ENCODE results near the gene ZNF595.
"Not testable (repeated sequence)": the region's sequence is repeated elsewhere in the genome, so short reads cannot be mapped to it uniquely, and the experiment has no call there.

The ZNF595 gene

DNA sequence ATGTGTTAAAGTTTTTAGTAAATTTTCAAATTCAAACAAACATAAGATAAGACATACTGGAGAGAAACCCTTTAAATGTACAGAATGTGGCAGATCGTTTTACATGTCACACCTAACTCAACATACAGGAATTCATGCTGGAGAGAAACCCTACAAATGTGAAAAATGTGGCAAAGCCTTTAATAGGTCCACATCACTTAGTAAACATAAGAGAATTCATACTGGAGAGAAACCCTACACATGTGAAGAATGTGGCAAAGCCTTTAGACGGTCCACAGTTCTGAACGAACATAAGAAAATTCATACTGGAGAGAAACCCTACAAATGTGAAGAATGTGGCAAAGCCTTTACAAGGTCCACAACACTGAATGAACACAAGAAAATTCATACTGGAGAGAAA lies 32.8 kb downstream of the ZNF595 start:
- no peak for DNase-seq (ENCODE audit: low read depth, low spot score)
- Histone ChIP-seq H3K27me3 (ENCODE audit: insufficient read depth, insufficient read length) (no peaks in the 10 kb centered on the region), H3K9ac (ENCODE audit: insufficient read length, low read depth) (no peak overlapping the region), H3K36me3 (ENCODE audit: insufficient read depth, insufficient read length, low read length) (peaks cover 38% of the 10 kb centered on the region), H3K4me1 (ENCODE audit: insufficient read depth, insufficient read length) (no peaks in the 10 kb centered on the region), H3K4me3 (ENCODE audit: insufficient read length, low read depth) (no peak overlapping the region), H3K9me3 (ENCODE audit: insufficient read depth, low read length) (peaks cover 100% of the 10 kb centered on the region)
- TF ChIP-seq ZNF274 (IDR thresholded peaks at IDR 0.05; ENCODE audit: low read depth, low read length) (0 out of 2 replicates have a peak, but pooled peaks have one; percentile 63), SUZ12 (IDR thresholded peaks at IDR 0.05; ENCODE audit: extremely low read depth, insufficient read depth, insufficient read length) (no peak)

DNA sequence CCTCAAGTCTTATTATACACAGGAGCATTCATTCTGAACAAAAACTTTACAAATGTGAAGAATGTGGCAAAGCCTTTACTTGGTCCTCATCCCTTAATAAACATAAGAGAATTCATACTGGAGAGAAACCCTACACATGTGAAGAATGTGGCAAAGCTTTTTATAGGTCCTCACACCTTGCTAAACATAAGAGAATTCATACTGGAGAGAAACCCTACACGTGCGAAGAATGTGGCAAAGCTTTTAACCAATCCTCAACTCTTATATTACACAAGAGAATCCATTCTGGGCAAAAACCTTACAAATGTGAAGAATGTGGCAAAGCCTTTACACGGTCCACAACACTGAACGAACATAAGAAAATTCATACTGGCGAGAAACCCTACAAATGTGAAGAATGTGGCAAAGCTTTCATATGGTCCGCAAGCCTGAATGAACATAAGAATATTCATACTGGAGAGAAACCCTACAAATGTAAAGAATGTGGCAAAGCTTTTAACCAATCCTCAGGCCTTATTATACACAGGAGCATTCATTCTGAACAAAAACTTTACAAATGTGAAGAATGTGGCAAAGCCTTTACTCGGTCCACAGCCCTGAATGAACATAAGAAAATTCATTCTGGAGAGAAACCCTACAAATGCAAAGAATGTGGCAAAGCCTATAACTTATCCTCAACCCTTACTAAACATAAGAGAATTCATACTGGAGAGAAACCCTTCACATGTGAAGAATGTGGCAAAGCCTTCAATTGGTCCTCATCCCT lies 33.6 kb downstream of the ZNF595 start:
- Histone ChIP-seq H3K36me3 (ENCODE audit: insufficient read depth, insufficient read length, low read length) (peaks cover 35% of the 10 kb centered on the region), H3K9me3 (ENCODE audit: insufficient read depth, low read length) (peaks cover 100% of the 10 kb centered on the region)
- not testable (repeated sequence) for H3K9ac ChIP-seq (ENCODE audit: insufficient read length, low read depth); H3K4me3 ChIP-seq (ENCODE audit: insufficient read length, low read depth); H3K27me3 ChIP-seq (ENCODE audit: insufficient read depth, insufficient read length); H3K4me1 ChIP-seq (ENCODE audit: insufficient read depth, insufficient read length); DNase-seq (ENCODE audit: low read depth, low spot score)
- TF ChIP-seq ZNF274 (IDR thresholded peaks at IDR 0.05; ENCODE audit: low read depth, low read length) = peak; percentile 87

DNA sequence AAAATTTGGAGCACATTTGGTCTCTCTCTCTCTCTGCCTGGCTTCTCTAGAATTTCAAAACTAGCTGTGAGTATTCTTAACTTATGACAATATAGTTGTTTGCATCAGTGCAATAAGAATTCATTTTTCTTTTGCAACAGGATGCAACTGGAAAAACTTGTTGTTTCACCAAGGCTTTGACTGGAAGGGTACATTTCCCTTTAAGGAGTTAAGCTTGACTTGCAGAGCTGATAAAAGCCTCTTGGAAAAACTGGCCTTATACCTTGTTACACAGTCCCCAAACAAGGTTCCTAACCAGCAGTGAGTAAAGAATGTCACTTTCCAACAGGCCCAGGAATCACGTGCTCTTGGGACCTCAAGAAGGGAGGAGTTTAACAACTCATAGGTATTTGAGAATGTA lies 45.3 kb downstream of the ZNF595 start:
- no peak overlapping the region for H3K9ac ChIP-seq (ENCODE audit: insufficient read length, low read depth)
- peaks cover 73% of the 10 kb centered on the region for H3K9me3 ChIP-seq (ENCODE audit: insufficient read depth, low read length)
- no peaks in the 10 kb centered on the region for H3K4me1 ChIP-seq (ENCODE audit: insufficient read depth, insufficient read length)
- no peak for DNase-seq (ENCODE audit: low read depth, low spot score)
- H3K4me3 ChIP-seq (ENCODE audit: insufficient read length, low read depth) = no peak overlapping the region
- no peak for TF ChIP-seq SUZ12 (IDR thresholded peaks at IDR 0.05; ENCODE audit: extremely low read depth, insufficient read depth, insufficient read length)
- TF ChIP-seq ZNF274 (IDR thresholded peaks at IDR 0.05; ENCODE audit: low read depth, low read length) = no peak
- no peak for TF ChIP-seq YY1 (IDR thresholded peaks at IDR 0.05; ENCODE audit: insufficient read depth, insufficient read length)
- peaks cover 17% of the 10 kb centered on the region for H3K27me3 ChIP-seq (ENCODE audit: insufficient read depth, insufficient read length)
- no peaks in the 10 kb centered on the region for H3K36me3 ChIP-seq (ENCODE audit: insufficient read depth, insufficient read length, low read length)

DNA sequence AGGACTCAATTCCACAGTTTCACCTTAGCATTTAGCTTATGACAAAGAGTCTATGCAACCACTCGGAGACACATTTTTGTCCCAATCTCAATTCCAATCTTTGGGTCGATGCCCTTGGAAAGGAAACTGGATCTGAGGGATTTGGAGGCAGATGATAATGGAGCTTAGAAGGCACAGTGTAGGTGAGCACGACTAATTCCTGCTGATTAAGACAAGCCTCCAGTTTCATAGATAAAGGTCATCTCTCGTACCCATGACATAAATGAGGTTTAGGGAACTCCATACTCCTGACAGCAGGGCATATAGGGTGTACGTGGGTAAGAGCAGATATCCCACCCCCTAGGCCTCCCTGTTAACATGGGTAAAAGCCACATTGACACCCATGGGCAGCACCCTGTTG lies 46.7 kb downstream of the ZNF595 start:
- Histone ChIP-seq H3K9me3 (ENCODE audit: insufficient read depth, low read length) (peaks cover 59% of the 10 kb centered on the region), H3K27me3 (ENCODE audit: insufficient read depth, insufficient read length) (peaks cover 30% of the 10 kb centered on the region), H3K36me3 (ENCODE audit: insufficient read depth, insufficient read length, low read length) (no peaks in the 10 kb centered on the region), H3K9ac (ENCODE audit: insufficient read length, low read depth) (no peak overlapping the region), H3K4me1 (ENCODE audit: insufficient read depth, insufficient read length) (no peaks in the 10 kb centered on the region), H3K4me3 (ENCODE audit: insufficient read length, low read depth) (no peak overlapping the region)
- TF ChIP-seq ZNF274 (IDR thresholded peaks at IDR 0.05; ENCODE audit: low read depth, low read length) = no peak
- TF ChIP-seq SUZ12 (IDR thresholded peaks at IDR 0.05; ENCODE audit: extremely low read depth, insufficient read depth, insufficient read length) = no peak
- no peak for TF ChIP-seq YY1 (IDR thresholded peaks at IDR 0.05; ENCODE audit: insufficient read depth, insufficient read length)
- no peak for DNase-seq (ENCODE audit: low read depth, low spot score)

DNA sequence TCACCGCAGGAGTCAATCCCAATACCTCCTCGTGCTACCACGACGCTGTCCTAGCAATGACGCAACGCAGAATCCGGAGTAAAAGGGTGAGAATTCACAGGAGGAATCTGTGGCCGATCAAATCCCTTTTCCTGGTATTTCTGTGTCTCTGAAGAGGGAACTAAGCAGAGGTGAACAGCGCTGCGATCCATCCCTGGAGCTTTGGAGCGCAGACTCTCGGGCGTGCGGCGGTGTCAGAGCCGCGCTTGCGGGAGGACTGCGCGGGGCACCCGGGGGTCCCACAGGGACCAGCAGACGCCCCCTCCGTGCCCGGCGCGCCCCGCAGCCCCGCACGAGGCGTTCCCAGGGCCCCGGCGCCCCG lies 53.9 kb downstream of the ZNF595 start:
- H3K36me3 ChIP-seq (ENCODE audit: insufficient read depth, insufficient read length, low read length) = no peaks in the 10 kb centered on the region
- H3K9me3 ChIP-seq (ENCODE audit: insufficient read depth, low read length) = peaks cover 20% of the 10 kb centered on the region
- peaks cover 93% of the 10 kb centered on the region for H3K27me3 ChIP-seq (ENCODE audit: insufficient read depth, insufficient read length)
- peak overlapping the region; percentile 33 for H3K4me3 ChIP-seq (ENCODE audit: insufficient read length, low read depth)
- no peak for DNase-seq (ENCODE audit: low read depth, low spot score)
- H3K4me1 ChIP-seq (ENCODE audit: insufficient read depth, insufficient read length) = no peaks in the 10 kb centered on the region
- TF ChIP-seq YY1 (IDR thresholded peaks at IDR 0.05; ENCODE audit: insufficient read depth, insufficient read length) = no peak
- no peak overlapping the region for H3K9ac ChIP-seq (ENCODE audit: insufficient read length, low read depth)

DNA sequence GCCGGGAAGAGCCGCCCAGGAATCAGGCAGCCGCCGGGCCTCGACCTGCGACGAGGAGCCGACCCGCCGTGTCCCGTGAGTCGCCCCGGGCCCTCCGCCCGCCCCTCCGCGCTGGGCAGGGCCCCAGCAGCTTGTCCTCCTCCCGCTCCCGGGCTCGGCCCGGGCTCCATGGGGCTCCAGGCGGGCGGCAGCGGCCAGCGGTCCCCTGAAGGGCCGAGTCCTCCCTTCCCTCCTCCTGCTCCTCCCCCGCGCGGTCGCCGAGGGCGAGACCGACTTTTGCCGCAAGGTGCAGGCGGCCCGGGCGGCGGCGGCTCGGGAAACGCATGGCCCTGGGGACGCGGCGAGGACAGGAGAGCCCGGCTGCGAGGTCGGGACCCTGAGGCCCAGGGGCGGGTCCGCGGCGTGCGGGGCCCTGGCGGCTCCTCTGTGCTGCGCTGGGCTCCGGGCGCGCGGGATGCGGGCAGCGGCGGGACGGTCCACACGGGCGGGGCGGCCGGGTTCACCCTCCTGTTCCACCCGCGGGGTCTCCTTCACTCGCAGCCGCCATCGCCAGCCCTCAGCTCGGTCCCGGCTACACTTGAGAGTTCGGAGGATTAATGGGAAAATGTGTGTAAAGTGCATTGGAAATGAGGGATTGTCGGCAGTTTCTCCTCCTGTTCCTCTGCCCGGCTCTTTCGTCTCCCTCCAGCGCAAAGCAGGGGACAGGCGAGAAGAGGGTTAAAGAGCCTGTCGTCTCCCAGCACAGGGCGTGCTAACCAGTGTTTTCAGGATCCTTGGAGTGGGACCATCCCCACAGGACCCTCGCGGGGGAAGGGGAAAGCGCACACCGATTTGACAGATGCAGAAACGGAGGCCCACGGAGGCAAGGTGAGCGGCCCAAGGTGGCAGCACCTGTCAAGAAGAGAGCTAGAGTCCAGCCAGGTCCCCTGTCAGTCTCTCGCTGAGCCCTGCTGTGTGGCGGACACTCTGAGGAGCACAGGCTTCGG lies 54.6 kb downstream of the ZNF595 start:
- DNase-seq (ENCODE audit: low read depth, low spot score) = no peak
- TF ChIP-seq SUZ12 (IDR thresholded peaks at IDR 0.05; ENCODE audit: extremely low read depth, insufficient read depth, insufficient read length) (peak; percentile 94), ZNF274 (IDR thresholded peaks at IDR 0.05; ENCODE audit: low read depth, low read length) (no peak), YY1 (IDR thresholded peaks at IDR 0.05; ENCODE audit: insufficient read depth, insufficient read length) (no peak)
- H3K4me1 ChIP-seq (ENCODE audit: insufficient read depth, insufficient read length) = no peaks in the 10 kb centered on the region
- H3K4me3 ChIP-seq (ENCODE audit: insufficient read length, low read depth) = peak overlapping the region; percentile 33
- H3K9me3 ChIP-seq (ENCODE audit: insufficient read depth, low read length) = peaks cover 17% of the 10 kb centered on the region
- no peaks in the 10 kb centered on the region for H3K36me3 ChIP-seq (ENCODE audit: insufficient read depth, insufficient read length, low read length)
- peaks cover 86% of the 10 kb centered on the region for H3K27me3 ChIP-seq (ENCODE audit: insufficient read depth, insufficient read length)
- peak overlapping the region; percentile 34 for H3K9ac ChIP-seq (ENCODE audit: insufficient read length, low read depth)

DNA sequence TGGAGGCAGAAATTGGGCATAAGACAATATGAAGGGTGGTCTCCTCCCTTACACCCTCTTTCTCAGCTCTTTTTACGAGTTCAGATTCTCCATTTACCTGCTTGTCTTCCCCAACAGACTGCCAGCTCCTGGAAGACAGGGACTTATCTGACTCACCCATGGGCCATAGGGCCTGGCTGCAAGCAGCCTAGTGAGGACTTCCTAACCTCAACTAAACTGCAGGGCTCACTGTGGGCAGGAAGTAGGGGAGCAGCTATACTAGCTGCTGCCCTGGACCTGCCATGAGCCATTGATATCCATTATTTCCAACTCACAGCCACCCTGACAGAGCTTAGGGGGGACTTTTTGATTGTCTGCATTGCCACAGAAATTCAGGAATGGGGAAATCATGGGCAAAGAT lies 59.6 kb downstream of the ZNF595 start:
- no peak for TF ChIP-seq YY1 (IDR thresholded peaks at IDR 0.05; ENCODE audit: insufficient read depth, insufficient read length)
- TF ChIP-seq SUZ12 (IDR thresholded peaks at IDR 0.05; ENCODE audit: extremely low read depth, insufficient read depth, insufficient read length) = no peak
- TF ChIP-seq ZNF274 (IDR thresholded peaks at IDR 0.05; ENCODE audit: low read depth, low read length) = no peak
- Histone ChIP-seq H3K36me3 (ENCODE audit: insufficient read depth, insufficient read length, low read length) (no peaks in the 10 kb centered on the region), H3K27me3 (ENCODE audit: insufficient read depth, insufficient read length) (peaks cover 38% of the 10 kb centered on the region), H3K4me3 (ENCODE audit: insufficient read length, low read depth) (no peak overlapping the region), H3K9ac (ENCODE audit: insufficient read length, low read depth) (no peak overlapping the region), H3K4me1 (ENCODE audit: insufficient read depth, insufficient read length) (no peaks in the 10 kb centered on the region), H3K9me3 (ENCODE audit: insufficient read depth, low read length) (no peaks in the 10 kb centered on the region)
- no peak for DNase-seq (ENCODE audit: low read depth, low spot score)
